Right renal pelvis (tissue), 4 donors: ENCODE results near the gene MOAP1. TPM values are rescaled to one million over a fixed set of nuclear protein-coding genes. Genes with fewer than 3 reads are reported as not detected.
"Not testable (repeated sequence)": the region's sequence is repeated elsewhere in the genome, so short reads cannot be mapped to it uniquely, and the experiment has no call there.

ENCODE experiments used
- DNase-seq, 4 donors: peaks; one replicate each; pipeline ENCODE4 v3.0.0-alpha.2; 2013; ENCODE audit warnings: low read depth in 4 of 4, low spot score in 3 of 4, missing footprints in 1 of 4
- polyA plus RNA-seq, 4 donors: library from polyadenylated mRNA; unstranded; fragments of 120-200 nt; gene quantifications; one replicate each; pipeline ENCODE4 v1.2.1, GENCODE V29; 2013; ENCODE audit not compliant: insufficient read length in 4 of 4

Gene MOAP1
- 10 to 100 TPM; 42.6 to 48.2 (median 45.5) TPM for polyA plus RNA-seq

GRCh38 chr14:93184391-93185348, at the start of gene MOAP1, which contains the start of gene LYSET:
Gene MOAP1, minus strand, starts transcription at chr14:93184897. Its CDS starts 655 bp downstream, at chr14:93184242.
Gene LYSET, plus strand, starts transcription at chr14:93185317. Its CDS starts 89 bp downstream, at chr14:93185406.
- peak in 2 of 4 donors; percentile 79 for DNase-seq

- DNase-seq: not testable (repeated sequence)
Observed at GRCh38 chr14:93233078-93233477, 48.4 kb upstream of the MOAP1 start.

GRCh38 chr14:93232159-93232558, 47.5 kb upstream of the MOAP1 start:
- no peak for DNase-seq

GRCh38 chr14:93231129-93231979, 46.7 kb upstream of the MOAP1 start:
- DNase-seq: peak in 1 of 4 donors; percentile 15

GRCh38 chr14:93230539-93230938, 45.8 kb upstream of the MOAP1 start:
- no peak for DNase-seq

GRCh38 chr14:93228550-93228949, 43.9 kb upstream of the MOAP1 start:
- no peak for DNase-seq

GRCh38 chr14:93223565-93223964, 38.9 kb upstream of the MOAP1 start:
- DNase-seq: no peak

- DNase-seq: no peak
Observed at GRCh38 chr14:93220509-93220908, 35.8 kb upstream of the MOAP1 start.

GRCh38 chr14:93219103-93219726, 34.5 kb upstream of the MOAP1 start:
- peak in 2 of 4 donors; percentile 28 to 40 for DNase-seq

GRCh38 chr14:93214598-93214997, 29.9 kb upstream of the MOAP1 start:
- no peak for DNase-seq

- DNase-seq: no peak
Observed at GRCh38 chr14:93212432-93212831, 27.7 kb upstream of the MOAP1 start.

- DNase-seq: peak in 2 of 4 donors; percentile 27 to 33
Observed at GRCh38 chr14:93207468-93208308, 23.0 kb upstream of the MOAP1 start.

GRCh38 chr14:93206793-93207467, 22.2 kb upstream of the MOAP1 start, which contains the start of the genes GON7 and UBR7:
Gene GON7, minus strand, starts transcription at chr14:93207065. Its CDS starts 28 bp downstream, at chr14:93207037.
Gene UBR7, plus strand, starts transcription at chr14:93207256. Its CDS starts 36 bp downstream, at chr14:93207292.
- peak; percentile 91 to 95 (median 93) for DNase-seq

- DNase-seq: no peak
Observed at GRCh38 chr14:93201155-93201704, 16.5 kb upstream of the MOAP1 start.

GRCh38 chr14:93200553-93200952, 15.9 kb upstream of the MOAP1 start:
- no peak for DNase-seq

GRCh38 chr14:93199031-93199430, 14.3 kb upstream of the MOAP1 start:
- DNase-seq: no peak

- DNase-seq: no peak
Observed at GRCh38 chr14:93195316-93195999, 10.8 kb upstream of the MOAP1 start.

- DNase-seq: no peak
Observed at GRCh38 chr14:93186956-93187355, 2.3 kb upstream of the MOAP1 start.
